HEK293 (cell line): Measurements from ENCODE around the gene ERG.

Experiments used
- CTCF ChIA-PET: fragments of 350-600 bp; formaldehyde crosslinking; extraction: SDS; loops from one replicate; lab custom pipeline; 2021; ENCODE audit warnings: antibody characterized with exemption; lab: Yijun Ruan, JAX
- POLR2A ChIA-PET: fragments of 300-600 bp; formaldehyde crosslinking; extraction: SDS; loops from one replicate; lab custom pipeline; 2020; ENCODE audit warnings: antibody characterized with exemption, inconsistent platforms; lab: Yijun Ruan, JAX
- H3K27ac ChIP-seq: fragments of 200-500 bp; sonication (Bioruptor generic); 2 replicates; pipeline ENCODE4 v1.5.1; 2014; ENCODE audit warnings: low read depth, low read length, control low read depth, inconsistent platforms; ENCODE audit errors: extremely low read depth
- H3K36me3 ChIP-seq, 2 experiments: fragments of 200-500 bp in 1 of 2; sonication (Bioruptor generic) in 1 of 2; 1 replicate in 1 of 2; 2 replicates in 1 of 2; pipeline ENCODE4 v1.5.1; 2014 to 2017; ENCODE audit warnings: inconsistent platforms in 2 of 2, low read length in 2 of 2; ENCODE audit not compliant: control insufficient read depth in 2 of 2, insufficient read depth in 1 of 2
- H3K4me1 ChIP-seq: fragments of 200-500 bp; sonication (Bioruptor generic); 2 replicates; pipeline ENCODE4 v1.5.1; 2014; ENCODE audit warnings: mild to moderate bottlenecking, low read length, inconsistent platforms; ENCODE audit not compliant: control insufficient read depth, insufficient read depth
- H3K4me3 ChIP-seq: 2 replicates; pipeline ENCODE4 v1.5.1; 2011; ENCODE audit warnings: low read depth, mild to moderate bottlenecking, control low read depth, low read length, moderate library complexity
- H3K9me3 ChIP-seq: fragments of 200-500 bp; sonication (Bioruptor generic); 2 replicates; pipeline ENCODE4 v1.5.1; 2014; ENCODE audit warnings: low read depth, low read length, inconsistent platforms; ENCODE audit not compliant: control insufficient read depth, insufficient read depth
- OVOL3 ChIP-seq: fragments of 450-650 bp; formaldehyde crosslinking; IDR thresholded peaks from 2 replicates; pipeline ENCODE4 v1.5.1; 2016; ENCODE audit warnings: missing biosample characterization, missing genetic modification characterization
- PRDM2 ChIP-seq: fragments of 450-650 bp; formaldehyde crosslinking; IDR thresholded peaks from 2 replicates; pipeline ENCODE4 v1.5.1; 2016; ENCODE audit warnings: missing biosample characterization, missing genetic modification characterization, borderline replicate concordance
- SETDB1 ChIP-seq: IDR thresholded peaks from one replicate; pipeline ENCODE4 v1.6.1; 2017; ENCODE audit warnings: mild to moderate bottlenecking, low read length, moderate library complexity, mixed read lengths; ENCODE audit not compliant: insufficient read length
- TCF7L2 ChIP-seq: IDR thresholded peaks from 2 replicates; pipeline ENCODE4 v1.6.1; 2011; ENCODE audit warnings: low read depth, mild to moderate bottlenecking, inconsistent platforms, low read length, moderate library complexity, borderline replicate concordance
- WT1 ChIP-seq: fragments of 450-650 bp; formaldehyde crosslinking; IDR thresholded peaks from 2 replicates; pipeline ENCODE4 v1.5.1; 2016; ENCODE audit warnings: missing biosample characterization, missing genetic modification characterization
- ZBTB17 ChIP-seq: fragments of 450-650 bp; formaldehyde crosslinking; IDR thresholded peaks from 2 replicates; pipeline ENCODE4 v1.5.1; 2016; ENCODE audit warnings: missing biosample characterization, missing genetic modification characterization
- ZBTB44 ChIP-seq: fragments of 450-650 bp; IDR thresholded peaks from 2 replicates; pipeline ENCODE4 v1.5.1; 2018; ENCODE audit warnings: missing biosample characterization, mild to moderate bottlenecking, missing genetic modification characterization
- ZFP41 ChIP-seq: fragments of 450-650 bp; formaldehyde crosslinking; IDR thresholded peaks from 2 replicates; pipeline ENCODE4 v1.5.1; 2016; ENCODE audit warnings: missing biosample characterization, missing genetic modification characterization, borderline replicate concordance
- ZFP69B ChIP-seq: fragments of 450-650 bp; formaldehyde crosslinking; IDR thresholded peaks from 2 replicates; pipeline ENCODE4 v1.5.1; 2016; ENCODE audit warnings: missing biosample characterization, missing genetic modification characterization
- ZNF146 ChIP-seq: fragments of 450-650 bp; formaldehyde crosslinking; IDR thresholded peaks from 2 replicates; pipeline ENCODE4 v1.5.1; 2016; ENCODE audit warnings: missing biosample characterization, missing genetic modification characterization
- ZNF19 ChIP-seq: fragments of 450-650 bp; formaldehyde crosslinking; IDR thresholded peaks from 2 replicates; pipeline ENCODE4; 2016; ENCODE audit warnings: missing biosample characterization, missing genetic modification characterization, low read depth
- ZNF501 ChIP-seq: fragments of 450-650 bp; formaldehyde crosslinking; IDR thresholded peaks from 2 replicates; pipeline ENCODE4 v1.5.1; 2016; ENCODE audit warnings: missing biosample characterization, missing genetic modification characterization
- ZNF544 ChIP-seq: fragments of 450-650 bp; formaldehyde crosslinking; IDR thresholded peaks from 2 replicates; pipeline ENCODE4 v1.5.0; 2017; ENCODE audit warnings: missing biosample characterization, missing genetic modification characterization
- ZNF548 ChIP-seq: fragments of 450-650 bp; formaldehyde crosslinking; IDR thresholded peaks from 2 replicates; pipeline ENCODE4 v1.5.1; 2016; ENCODE audit warnings: missing biosample characterization, missing genetic modification characterization
- ZNF555 ChIP-seq: fragments of 450-650 bp; formaldehyde crosslinking; conservative IDR thresholded peaks from 2 replicates; pipeline ENCODE4 v1.5.1; 2017; ENCODE audit warnings: missing biosample characterization, mild to moderate bottlenecking, missing genetic modification characterization, inconsistent platforms
- ZNF571 ChIP-seq: fragments of 450-650 bp; formaldehyde crosslinking; IDR thresholded peaks from 2 replicates; pipeline ENCODE4 v1.5.0; 2017; ENCODE audit warnings: missing biosample characterization, missing genetic modification characterization
- ZNF596 ChIP-seq: fragments of 450-650 bp; IDR thresholded peaks from 2 replicates; pipeline ENCODE4 v1.5.0; 2018; ENCODE audit warnings: missing biosample characterization, mild to moderate bottlenecking, missing genetic modification characterization, moderate library complexity
- ZNF654 ChIP-seq: fragments of 450-650 bp; formaldehyde crosslinking; IDR thresholded peaks from 2 replicates; pipeline ENCODE4 v1.5.1; 2016; ENCODE audit warnings: low read depth, missing biosample characterization, missing genetic modification characterization
- ZNF658 ChIP-seq: fragments of 450-650 bp; formaldehyde crosslinking; IDR thresholded peaks from 2 replicates; pipeline ENCODE4; 2016; ENCODE audit warnings: missing biosample characterization, missing genetic modification characterization
- ZNF660 ChIP-seq: fragments of 450-650 bp; IDR thresholded peaks from 2 replicates; pipeline ENCODE4 v1.5.1; 2018; ENCODE audit warnings: missing biosample characterization, mild to moderate bottlenecking, missing genetic modification characterization
- TF ChIP-seq, protein P1 (sequence below): fragments of 450-650 bp; formaldehyde crosslinking; IDR thresholded peaks from 2 replicates; pipeline ENCODE4 v1.5.1; 2017; ENCODE audit warnings: missing biosample characterization, missing genetic modification characterization
- TF ChIP-seq, protein P2 (sequence below): fragments of 450-650 bp; formaldehyde crosslinking; IDR thresholded peaks from 2 replicates; pipeline ENCODE4 v1.5.1; 2017; ENCODE audit warnings: missing biosample characterization, missing genetic modification characterization

The ERG gene

GRCh38 chr21:38467374-38467773 lies 30.9 kb downstream of the ERG start:
- no peak for TF ChIP-seq ZNF658 (tag by site-specific recombination)
- TF ChIP-seq, protein P1, sequence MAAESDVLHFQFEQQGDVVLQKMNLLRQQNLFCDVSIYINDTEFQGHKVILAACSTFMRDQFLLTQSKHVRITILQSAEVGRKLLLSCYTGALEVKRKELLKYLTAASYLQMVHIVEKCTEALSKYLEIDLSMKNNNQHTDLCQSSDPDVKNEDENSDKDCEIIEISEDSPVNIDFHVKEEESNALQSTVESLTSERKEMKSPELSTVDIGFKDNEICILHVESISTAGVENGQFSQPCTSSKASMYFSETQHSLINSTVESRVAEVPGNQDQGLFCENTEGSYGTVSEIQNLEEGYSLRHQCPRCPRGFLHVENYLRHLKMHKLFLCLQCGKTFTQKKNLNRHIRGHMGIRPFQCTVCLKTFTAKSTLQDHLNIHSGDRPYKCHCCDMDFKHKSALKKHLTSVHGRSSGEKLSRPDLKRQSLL (tag by site-specific recombination): no peak
- no peak overlapping the region for H3K27ac ChIP-seq
- no peak overlapping the region for H3K4me3 ChIP-seq
- no peaks in the 10 kb centered on the region for H3K9me3 ChIP-seq
- POLR2A ChIA-PET: no interaction called here
- H3K36me3 ChIP-seq: no peaks in the 10 kb centered on the region
- CTCF ChIA-PET: no interaction called here
- H3K4me1 ChIP-seq: no peaks in the 10 kb centered on the region

GRCh38 chr21:38460171-38460742 lies 38.0 kb downstream of the ERG start:
- Histone ChIP-seq H3K4me1 (no peaks in the 10 kb centered on the region), H3K9me3 (no peaks in the 10 kb centered on the region), H3K36me3 (no peaks in the 10 kb centered on the region), H3K4me3 (no peak overlapping the region), H3K27ac (no peak overlapping the region)
- ChIA-PET POLR2A (no interaction called here), CTCF (interaction anchor here (0.6 kb wide), 1 partner anchor 714 kb away, joined by 4 read pairs; no protein-coding TSS in a partner anchor)
- TF ChIP-seq OVOL3 (tag by site-specific recombination): no peak
- no peak for TF ChIP-seq ZNF501 (tag by site-specific recombination)
- no peak for TF ChIP-seq ZNF548
- TF ChIP-seq ZNF654: no peak

- no peaks in the 10 kb centered on the region for H3K4me1 ChIP-seq
- no peak overlapping the region for H3K4me3 ChIP-seq
- CTCF ChIA-PET: no interaction called here
- no peak overlapping the region for H3K27ac ChIP-seq
- no peaks in the 10 kb centered on the region for H3K9me3 ChIP-seq
- no peak for TF ChIP-seq ZBTB44 (tag by site-specific recombination)
- TF ChIP-seq ZNF660: no peak
- TF ChIP-seq ZNF544 (tag by site-specific recombination): no peak
- no peak for TF ChIP-seq ZNF146 (tag by site-specific recombination)
- TF ChIP-seq ZNF571 (tag by site-specific recombination): no peak
- no peak for TF ChIP-seq ZNF19
- TF ChIP-seq WT1 (tag by site-specific recombination): no peak
- TF ChIP-seq, protein P2, sequence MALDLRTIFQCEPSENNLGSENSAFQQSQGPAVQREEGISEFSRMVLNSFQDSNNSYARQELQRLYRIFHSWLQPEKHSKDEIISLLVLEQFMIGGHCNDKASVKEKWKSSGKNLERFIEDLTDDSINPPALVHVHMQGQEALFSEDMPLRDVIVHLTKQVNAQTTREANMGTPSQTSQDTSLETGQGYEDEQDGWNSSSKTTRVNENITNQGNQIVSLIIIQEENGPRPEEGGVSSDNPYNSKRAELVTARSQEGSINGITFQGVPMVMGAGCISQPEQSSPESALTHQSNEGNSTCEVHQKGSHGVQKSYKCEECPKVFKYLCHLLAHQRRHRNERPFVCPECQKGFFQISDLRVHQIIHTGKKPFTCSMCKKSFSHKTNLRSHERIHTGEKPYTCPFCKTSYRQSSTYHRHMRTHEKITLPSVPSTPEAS (tag by site-specific recombination): no peak
- no peak for TF ChIP-seq ZFP69B
- no peak for TF ChIP-seq ZBTB17
- no peak for TF ChIP-seq ZNF555 (tag by site-specific recombination)
- no peak for TF ChIP-seq SETDB1
- no peak for TF ChIP-seq TCF7L2
- no peak for TF ChIP-seq ZNF596 (tag by site-specific recombination)
- TF ChIP-seq ZFP41 (tag by site-specific recombination): no peak
- TF ChIP-seq PRDM2 (tag by site-specific recombination): no peak
- TF ChIP-seq, all 188 proteins: peak for 0
- POLR2A ChIA-PET: no interaction called here
- no peaks in the 10 kb centered on the region for H3K36me3 ChIP-seq
These were observed 38.8 kb downstream of the ERG start for GRCh38 chr21:38459490-38459889.
